K562 (cell line): ENCODE measurements around the gene HAUS5. TPM values are rescaled to one million over a fixed set of nuclear protein-coding genes. Genes with fewer than 3 reads are reported as not detected.

Experiments used
- ARID1B ChIP-seq: fragments of 450-650 bp; IDR thresholded peaks from 2 replicates; pipeline ENCODE4 v1.6.1; 2016; ENCODE audit warnings: antibody characterized with exemption, mild to moderate bottlenecking, inconsistent platforms
- E2F6 ChIP-seq, 2 experiments: IDR thresholded peaks; 2 replicates each; pipeline ENCODE4 v1.6.1; 2011; ENCODE audit warnings: borderline replicate concordance in 1 of 2, control low read depth in 1 of 2, low read depth in 1 of 2, low read length in 1 of 2, mild to moderate bottlenecking in 1 of 2, mixed read lengths in 1 of 2, moderate library complexity in 1 of 2; ENCODE audit not compliant: insufficient read depth in 1 of 2, insufficient read length in 1 of 2, poor library complexity in 1 of 2, severe bottlenecking in 1 of 2; ENCODE audit errors: extremely low read depth in 1 of 2
- GATAD2B ChIP-seq: fragments of 450-650 bp; IDR thresholded peaks from 2 replicates; pipeline ENCODE4 v1.6.1; 2017; ENCODE audit warnings: mild to moderate bottlenecking, borderline replicate concordance
- HCFC1 ChIP-seq: IDR thresholded peaks from 2 replicates; pipeline ENCODE4 v1.6.1; 2012; ENCODE audit warnings: low read depth, low read length, improper control_type of control experiment
- MNT ChIP-seq, 2 experiments: fragments of 450-650 bp; conservative IDR thresholded peaks; 2 replicates each; pipeline ENCODE4 v1.6.1; 2017; ENCODE audit warnings: mild to moderate bottlenecking in 2 of 2, moderate library complexity in 2 of 2
- RREB1 ChIP-seq: fragments of 250-450 bp; sonication (Bioruptor Pico); IDR thresholded peaks from 2 replicates; pipeline ENCODE4 v1.4.0; 2020
- TRIM24 ChIP-seq, 2 experiments: fragments of 450-650 bp; IDR thresholded peaks; 2 replicates each; pipeline ENCODE4 v1.6.1; 2016
- USF1 ChIP-seq: sonication (generic); formaldehyde crosslinking; IDR thresholded peaks from 2 replicates; pipeline ENCODE4 v1.9.0; 2022; ENCODE audit warnings: mild to moderate bottlenecking, missing genetic modification reagents
- ZFX ChIP-seq: sonication (generic); formaldehyde crosslinking; IDR thresholded peaks from 2 replicates; pipeline ENCODE4 v1.8.0; 2022; ENCODE audit warnings: mild to moderate bottlenecking, missing genetic modification reagents, moderate library complexity
- polyA plus RNA-seq, 8 experiments: library from polyadenylated mRNA; depleted of rRNA in 4 of 8; stranded (reverse) in 5 of 8; unstranded in 3 of 8; fragments of >200 nt; fragmentation: Nextera tagmentation in 2 of 8; fragmentation: Illumina TruSeq in 1 of 8; extraction: Ambion mirVana in 2 of 8; extraction: Trizol in 1 of 8; gene quantifications; 2 replicates each; pipeline versions ENCODE4 v1.2.1 to v1.2.3, GENCODE V29; 2011 to 2014; ENCODE audit warnings: inconsistent platforms in 1 of 8, missing spikeins in 1 of 8
- total RNA-seq, 7 experiments: library from RNA; depleted of rRNA in 6 of 7; stranded (reverse); fragments of >200 nt in 6 of 7; fragmentation: Illumina TruSeq in 2 of 7; extraction: Trizol in 2 of 7; gene quantifications; 2 replicates each; pipeline versions ENCODE4 v1.2.1 to v1.2.3, GENCODE V29; 2011 to 2021; ENCODE audit warnings: low replicate concordance in 1 of 7

The HAUS5 gene
- total and polyA plus RNA-seq, 9 of the 15 experiments (the other 6 are each of a cell fraction or from before 2014, with no cell fraction given): 3.5 to 41.3 (median 14.2) TPM

DNA sequence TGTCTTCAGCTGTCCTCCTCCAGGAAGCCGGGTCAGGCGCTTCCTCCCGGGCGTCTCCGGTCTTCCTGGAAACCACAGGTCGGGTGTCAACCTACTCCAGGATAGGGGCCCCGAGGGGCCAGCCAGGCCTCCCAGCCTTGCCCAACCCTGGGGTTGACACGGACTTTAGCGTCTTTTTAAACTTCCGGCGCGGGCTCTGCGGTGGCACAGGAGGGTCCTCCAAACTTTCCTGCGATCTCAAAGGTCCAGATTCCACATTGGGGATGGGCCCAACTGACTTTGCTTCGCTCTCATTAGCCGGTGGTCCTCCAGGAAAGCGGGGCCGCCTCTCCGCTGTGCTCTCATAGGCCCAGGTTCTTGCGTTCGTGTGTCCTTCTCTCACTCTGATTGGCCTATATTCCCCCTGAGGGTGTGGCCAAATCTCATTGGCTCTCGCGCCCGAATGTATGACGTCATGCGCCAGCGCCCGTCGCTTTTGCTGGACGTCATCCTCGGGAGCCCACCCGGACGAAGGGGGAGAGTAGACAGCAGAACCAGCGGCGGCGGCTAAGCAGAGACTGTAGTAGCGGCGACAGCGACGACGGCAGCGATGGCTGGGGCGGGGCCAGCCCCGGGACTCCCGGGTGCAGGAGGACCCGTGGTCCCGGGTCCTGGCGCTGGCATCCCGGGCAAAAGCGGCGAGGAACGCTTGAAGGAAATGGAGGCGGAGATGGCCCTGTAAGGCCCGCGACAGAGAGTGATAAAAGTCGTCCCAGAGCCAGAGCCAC is 16.2 kb downstream of the HAUS5 start, which contains the start of gene RBM42 (continued):
- TF ChIP-seq HCFC1 (peak; percentile 91), GATAD2B (no peak), USF1 (CRISPR knock-in tag) (peak; percentile 12; the same call in 1 of the 2 replicates), TRIM24 (IDR thresholded peaks at IDR 0.05) (no peak), ARID1B (peak; percentile 60), ZFX (CRISPR knock-in tag) (peak; percentile 96), RREB1 (CRISPR knock-in tag) (peak; percentile 69; the same call in 1 of the 2 replicates), E2F6 (IDR thresholded peaks at IDR 0.05; ENCODE audit: borderline replicate concordance in 1 of 2, extremely low read depth in 1 of 2, insufficient read depth in 1 of 2, insufficient read length in 1 of 2, low read depth in 1 of 2, low read length in 1 of 2, poor library complexity in 1 of 2, severe bottlenecking in 1 of 2) (peak in 1 of 2 experiments; percentile 15), MNT (conservative IDR thresholded peaks at IDR 0.05) (peak; percentile 80 to 93)
